Progenitor cell of endocrine pancreas (in vitro differentiated cells): Measurements from ENCODE around the gene ATP11C. TPM values are rescaled to one million over a fixed set of nuclear protein-coding genes. Genes with fewer than 3 reads are reported as not detected.

Source experiments
- DNase-seq: peaks from one replicate; pipeline ENCODE4 v3.0.0; 2021; ENCODE audit warnings: low spot score; ENCODE audit not compliant: unreplicated experiment
- H3K27ac Mint-ChIP-seq: 2 replicates; pipeline ENCODE4 v1.8.0; 2021; ENCODE audit warnings: mild to moderate bottlenecking, moderate library complexity, mixed read lengths
- H3K27me3 Mint-ChIP-seq: 2 replicates; pipeline ENCODE4 v1.8.0; 2021; ENCODE audit warnings: mixed read lengths
- H3K36me3 Mint-ChIP-seq: 2 replicates; pipeline ENCODE4 v1.8.0; 2022; ENCODE audit warnings: mixed read lengths; ENCODE audit not compliant: insufficient read depth
- H3K4me1 Mint-ChIP-seq: 2 replicates; pipeline ENCODE4 v1.8.0; 2021; ENCODE audit warnings: low read depth, mixed read lengths
- H3K4me3 Mint-ChIP-seq: 2 replicates; pipeline ENCODE4 v1.8.0; 2021; ENCODE audit warnings: low read depth, mild to moderate bottlenecking, moderate library complexity, mixed read lengths
- H3K9me3 Mint-ChIP-seq: 2 replicates; pipeline ENCODE4 v1.8.0; 2021; ENCODE audit warnings: low read depth, mixed read lengths
- CTCF ChIP-seq: fragments of 200-600 bp; sonication (generic); IDR thresholded peaks from one replicate; pipeline ENCODE4 v1.5.0; 2021; ENCODE audit warnings: antibody characterized with exemption, mild to moderate bottlenecking; ENCODE audit not compliant: unreplicated experiment
- total RNA-seq: library from RNA; stranded (reverse); gene quantifications from 2 replicates; pipeline ENCODE4 v1.2.1, GENCODE V29; 2021

Gene ATP11C
- total RNA-seq, 1 donor from 2014 or later = 38.3 TPM

GRCh38 chrX:139759637-139760036 is 173.2 kb downstream of the ATP11C start:
- Mint-ChIP-seq H3K9me3 (peaks cover 18% of the 10 kb centered on the region), H3K4me3 (no peak overlapping the region), H3K27ac (no peak overlapping the region), H3K36me3 (peaks cover 23% of the 10 kb centered on the region), H3K27me3 (no peaks in the 10 kb centered on the region), H3K4me1 (no peaks in the 10 kb centered on the region)
- peak; percentile 61 for TF ChIP-seq CTCF
- no peak for DNase-seq

GRCh38 chrX:139758809-139759208 is 174.0 kb downstream of the ATP11C start:
- Mint-ChIP-seq H3K4me1 (no peaks in the 10 kb centered on the region), H3K27me3 (no peaks in the 10 kb centered on the region), H3K36me3 (peaks cover 32% of the 10 kb centered on the region), H3K27ac (peak overlapping the region; percentile 33), H3K4me3 (no peak overlapping the region), H3K9me3 (peaks cover 26% of the 10 kb centered on the region)
- TF ChIP-seq CTCF = no peak
- DNase-seq = no peak

GRCh38 chrX:139758250-139758649 is 174.6 kb downstream of the ATP11C start:
- Mint-ChIP-seq H3K27ac (no peak overlapping the region), H3K27me3 (no peaks in the 10 kb centered on the region), H3K4me1 (no peaks in the 10 kb centered on the region), H3K9me3 (peaks cover 30% of the 10 kb centered on the region), H3K36me3 (peaks cover 35% of the 10 kb centered on the region), H3K4me3 (no peak overlapping the region)
- DNase-seq = no peak
- no peak for TF ChIP-seq CTCF

GRCh38 chrX:139751053-139751452 is 181.8 kb downstream of the ATP11C start:
- H3K36me3 Mint-ChIP-seq = peaks cover 33% of the 10 kb centered on the region
- peaks cover 28% of the 10 kb centered on the region for H3K9me3 Mint-ChIP-seq
- H3K27ac Mint-ChIP-seq = no peak overlapping the region
- no peak overlapping the region for H3K4me3 Mint-ChIP-seq
- H3K4me1 Mint-ChIP-seq = no peaks in the 10 kb centered on the region
- no peaks in the 10 kb centered on the region for H3K27me3 Mint-ChIP-seq
- no peak for TF ChIP-seq CTCF
- no peak for DNase-seq

- TF ChIP-seq CTCF = no peak
- Mint-ChIP-seq H3K36me3 (peaks cover 26% of the 10 kb centered on the region), H3K4me3 (no peak overlapping the region), H3K27me3 (no peaks in the 10 kb centered on the region), H3K27ac (no peak overlapping the region), H3K4me1 (no peaks in the 10 kb centered on the region), H3K9me3 (peaks cover 21% of the 10 kb centered on the region)
- no peak for DNase-seq
Measured at GRCh38 chrX:139750390-139750789, 182.5 kb downstream of the ATP11C start.
